KBM-7 (cell line): Measurements from ENCODE around the gene ARHGEF26.

Experiments
- DNase-seq: peaks from one replicate; pipeline ENCODE4 v3.0.0-alpha.2; 2015
- in situ Hi-C: fragments of 300-500 bp; cut with MboI; formaldehyde crosslinking; loops from 2 replicates; pipeline ENCODE4 v1.14.3; 2020; ENCODE audit warnings: low sequenced_read_pairs, low pct_unique_long_range_greater_than_20kb, mixed read lengths

ARHGEF26 gene

GRCh38 chr3:154112146-154112852 lies 8.9 kb upstream of the ARHGEF26 start:
- DNase-seq = no peak
- in situ Hi-C loops = no loop called here

- DNase-seq = no peak
- in situ Hi-C loops = no loop called here
These were observed 7.6 kb upstream of the ARHGEF26 start for GRCh38 chr3:154113609-154114008.

DNA sequence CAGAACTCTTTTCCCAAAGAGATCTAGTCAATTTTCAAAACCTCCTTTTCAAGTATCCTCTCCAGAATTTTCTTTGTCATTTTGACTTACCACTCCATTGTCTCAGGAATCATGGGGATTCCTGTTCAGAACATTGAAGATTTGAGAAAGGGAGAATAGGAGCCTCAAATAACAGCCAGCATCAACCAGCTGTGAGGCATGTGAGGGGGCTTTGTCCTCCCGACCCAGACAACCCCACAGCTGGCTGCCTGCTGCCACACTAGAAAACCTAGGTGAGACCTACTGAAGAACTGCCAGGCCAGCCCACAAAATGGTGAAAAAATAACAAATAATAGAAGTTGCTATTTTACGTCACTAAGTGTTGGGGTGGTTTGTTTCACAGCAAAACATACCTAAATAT lies 5.9 kb upstream of the ARHGEF26 start:
- in situ Hi-C loops = no loop called here
- no peak for DNase-seq

- in situ Hi-C loops = no loop called here
- DNase-seq = no peak
These were observed 1.2 kb upstream of the ARHGEF26 start for GRCh38 chr3:154119951-154120350.

DNA sequence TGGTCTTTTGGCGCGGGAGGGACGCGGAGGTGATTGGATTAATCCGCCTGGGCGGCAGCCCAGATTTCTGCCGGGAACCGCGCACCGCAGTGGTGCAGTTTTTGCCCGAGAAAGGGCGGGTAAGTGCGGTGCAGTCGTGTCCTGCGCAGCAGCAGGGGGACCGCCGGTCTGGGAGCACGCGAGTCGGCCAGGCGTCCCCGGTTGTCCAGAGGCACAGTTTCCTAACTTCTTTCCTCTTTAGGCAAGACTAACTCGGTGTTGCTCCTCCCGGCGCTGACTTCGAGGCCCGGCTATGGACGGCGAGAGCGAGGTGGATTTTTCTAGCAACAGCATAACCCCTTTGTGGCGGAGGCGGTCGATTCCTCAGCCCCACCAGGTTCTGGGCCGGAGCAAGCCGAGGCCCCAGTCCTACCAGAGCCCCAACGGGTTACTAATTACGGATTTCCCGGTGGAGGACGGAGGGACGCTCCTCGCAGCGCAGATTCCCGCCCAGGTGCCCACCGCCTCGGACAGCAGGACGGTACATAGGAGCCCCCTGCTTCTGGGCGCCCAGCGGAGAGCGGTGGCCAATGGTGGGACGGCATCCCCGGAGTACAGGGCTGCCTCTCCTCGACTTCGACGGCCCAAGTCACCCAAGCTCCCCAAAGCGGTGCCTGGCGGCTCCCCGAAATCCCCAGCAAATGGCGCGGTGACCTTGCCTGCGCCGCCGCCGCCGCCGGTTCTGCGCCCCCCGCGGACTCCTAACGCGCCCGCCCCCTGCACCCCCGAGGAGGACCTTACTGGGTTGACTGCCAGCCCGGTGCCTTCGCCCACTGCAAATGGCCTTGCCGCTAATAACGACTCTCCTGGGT lies 736 bp downstream of the ARHGEF26 start:
- in situ Hi-C loops = no loop called here
- peak; percentile 64 for DNase-seq

DNA sequence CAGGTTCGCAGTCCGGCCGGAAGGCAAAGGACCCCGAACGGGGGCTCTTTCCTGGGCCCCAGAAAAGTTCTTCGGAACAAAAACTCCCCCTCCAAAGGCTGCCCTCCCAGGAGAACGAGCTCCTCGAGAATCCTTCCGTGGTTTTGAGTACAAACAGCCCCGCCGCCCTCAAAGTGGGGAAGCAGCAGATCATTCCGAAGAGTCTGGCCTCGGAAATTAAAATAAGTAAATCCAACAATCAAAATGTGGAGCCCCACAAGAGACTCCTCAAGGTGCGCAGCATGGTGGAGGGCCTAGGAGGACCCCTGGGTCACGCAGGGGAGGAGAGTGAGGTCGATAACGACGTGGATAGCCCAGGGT lies 1.3 kb downstream of the ARHGEF26 start:
- DNase-seq = no peak
- in situ Hi-C loops = no loop called here

DNA sequence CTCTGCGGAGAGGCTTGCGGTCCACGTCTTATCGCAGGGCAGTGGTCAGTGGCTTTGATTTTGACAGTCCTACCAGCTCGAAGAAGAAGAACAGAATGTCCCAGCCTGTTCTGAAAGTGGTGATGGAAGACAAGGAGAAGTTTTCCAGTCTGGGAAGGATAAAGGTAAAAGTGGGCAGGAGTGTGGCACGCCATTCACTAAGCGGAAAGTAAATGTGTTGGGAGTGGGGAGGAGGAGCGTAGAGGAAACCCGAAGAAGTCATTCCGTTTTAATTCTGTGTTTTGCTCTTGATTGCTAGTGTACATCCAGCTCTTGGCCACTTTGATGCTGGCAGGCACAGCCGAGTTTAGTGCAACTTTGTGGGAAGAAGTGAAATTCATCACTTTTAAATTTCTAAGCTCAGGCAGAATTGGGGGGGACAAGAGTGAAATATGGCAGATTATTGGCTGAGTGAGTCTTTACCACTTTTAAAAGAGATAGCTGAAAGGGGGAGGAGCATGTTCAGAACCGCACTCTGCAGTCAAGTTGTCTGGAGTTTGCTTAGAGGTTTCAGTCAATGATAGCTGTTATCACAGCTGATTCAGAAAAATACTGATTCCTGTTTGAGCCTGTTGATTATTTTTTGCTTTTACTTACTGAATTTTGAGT lies 1.8 kb downstream of the ARHGEF26 start:
- in situ Hi-C loops = no loop called here
- DNase-seq = peak; percentile 44

DNA sequence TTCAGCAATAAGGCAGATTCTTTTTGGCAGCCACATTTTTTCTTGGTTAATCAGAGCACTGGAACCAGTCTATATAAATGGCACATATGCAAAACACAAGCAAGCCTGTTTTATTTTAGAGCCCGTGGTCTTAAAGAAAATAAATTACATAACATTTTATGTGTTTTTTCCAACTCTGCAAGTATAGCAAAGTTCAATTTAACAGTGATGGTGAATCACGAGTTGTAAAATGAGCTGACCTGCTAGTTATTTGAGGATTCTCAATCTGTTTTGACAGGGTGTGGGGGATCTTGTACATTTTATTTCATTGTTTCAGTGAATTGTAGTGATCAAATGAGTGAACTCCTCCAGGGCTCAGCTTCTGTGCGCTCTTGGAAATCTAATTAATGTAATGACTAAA lies 2.7 kb downstream of the ARHGEF26 start:
- in situ Hi-C loops = no loop called here
- DNase-seq = no peak

- in situ Hi-C loops = no loop called here
- DNase-seq = no peak
These were observed 4.3 kb downstream of the ARHGEF26 start for GRCh38 chr3:154125378-154126030.

GRCh38 chr3:154126651-154127050 lies 5.5 kb downstream of the ARHGEF26 start:
- DNase-seq = no peak
- in situ Hi-C loops = no loop called here

GRCh38 chr3:154129625-154130024 lies 8.4 kb downstream of the ARHGEF26 start:
- no peak for DNase-seq
- in situ Hi-C loops = no loop called here

DNA sequence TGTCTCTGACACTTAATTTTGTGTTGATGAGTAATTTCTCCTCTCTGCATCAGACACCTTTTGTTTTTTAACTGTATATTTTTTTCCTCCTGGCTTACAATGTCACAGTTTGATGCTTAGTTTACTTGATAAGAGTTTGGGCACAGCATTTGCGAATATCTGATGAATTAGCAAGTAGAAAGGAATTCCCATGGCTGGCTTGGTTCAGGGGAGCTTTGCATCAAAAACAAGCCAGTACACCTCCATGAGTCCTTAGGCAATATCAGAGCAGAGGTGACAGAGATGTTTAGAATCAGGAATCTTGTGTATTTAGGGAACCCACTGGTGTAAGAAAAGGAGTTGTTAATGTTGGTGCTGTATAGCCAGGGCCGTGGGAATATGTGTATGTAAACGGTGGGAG lies 9.3 kb downstream of the ARHGEF26 start:
- no peak for DNase-seq
- in situ Hi-C loops = no loop called here

- in situ Hi-C loops = no loop called here
- no peak for DNase-seq
These were observed 10.6 kb downstream of the ARHGEF26 start for GRCh38 chr3:154131830-154132229.

DNA sequence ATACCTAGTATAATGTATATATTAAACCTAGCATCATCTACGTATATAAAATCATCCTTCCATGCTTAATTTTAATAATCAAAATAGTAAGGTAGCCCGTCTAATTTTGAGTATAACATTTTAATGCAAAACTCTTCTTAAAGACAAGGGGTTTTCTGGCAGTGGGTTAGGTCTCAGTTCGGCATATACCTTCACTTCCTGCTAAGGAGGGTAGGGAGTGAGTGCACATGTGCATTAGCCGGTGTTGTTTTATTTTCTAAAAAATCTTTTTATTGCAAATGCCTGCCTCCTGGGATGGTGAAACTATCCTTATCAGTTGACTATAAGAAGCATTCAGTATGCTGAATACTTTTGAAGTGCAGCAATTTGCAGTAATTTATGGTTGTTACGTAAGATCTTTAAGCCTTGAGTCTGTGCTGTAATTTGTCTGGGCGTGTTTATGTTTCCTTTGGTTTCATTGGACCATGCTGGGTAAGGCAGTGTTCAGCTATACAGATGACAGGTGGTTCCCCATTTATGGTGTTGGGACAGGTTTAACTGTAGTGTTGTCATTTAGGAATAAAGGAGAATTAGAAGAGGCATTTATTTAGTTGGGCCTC lies 11.7 kb downstream of the ARHGEF26 start:
- peak; percentile 21 for DNase-seq
- in situ Hi-C loops = no loop called here

DNA sequence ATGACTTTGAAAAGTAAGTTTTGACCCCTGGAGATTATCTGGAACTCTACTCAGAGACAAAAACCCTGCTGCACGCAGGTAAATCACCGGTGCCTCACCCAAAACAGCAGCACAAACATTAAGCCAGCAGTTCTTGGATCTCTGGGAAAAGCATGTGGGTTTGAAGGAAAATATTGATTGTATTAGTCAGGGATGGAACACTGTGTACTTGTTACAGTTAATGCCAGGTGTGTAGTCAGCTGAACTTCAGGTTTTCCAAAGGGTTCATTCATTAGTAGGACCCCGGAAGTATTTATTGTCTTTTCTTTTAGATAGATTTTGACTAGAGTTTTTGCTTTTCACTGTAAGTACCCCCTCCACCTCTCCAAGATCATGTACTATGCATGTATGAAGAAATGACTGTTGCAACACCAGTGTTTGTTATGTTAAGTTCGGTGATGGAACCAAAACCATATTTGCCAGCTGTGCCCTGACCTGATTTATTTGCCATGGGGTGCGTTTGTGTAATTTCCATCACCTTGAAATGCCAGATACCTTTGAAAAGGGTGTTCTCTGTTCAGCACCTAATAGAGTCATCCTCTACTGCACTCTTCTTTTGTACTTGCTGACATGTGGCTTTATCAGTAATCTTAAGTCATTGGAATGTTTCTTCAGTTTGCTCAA lies 14.5 kb downstream of the ARHGEF26 start:
- DNase-seq = no peak
- in situ Hi-C loops = no loop called here

- DNase-seq = no peak
- in situ Hi-C loops = no loop called here
These were observed 15.8 kb downstream of the ARHGEF26 start for GRCh38 chr3:154137036-154137435.

DNA sequence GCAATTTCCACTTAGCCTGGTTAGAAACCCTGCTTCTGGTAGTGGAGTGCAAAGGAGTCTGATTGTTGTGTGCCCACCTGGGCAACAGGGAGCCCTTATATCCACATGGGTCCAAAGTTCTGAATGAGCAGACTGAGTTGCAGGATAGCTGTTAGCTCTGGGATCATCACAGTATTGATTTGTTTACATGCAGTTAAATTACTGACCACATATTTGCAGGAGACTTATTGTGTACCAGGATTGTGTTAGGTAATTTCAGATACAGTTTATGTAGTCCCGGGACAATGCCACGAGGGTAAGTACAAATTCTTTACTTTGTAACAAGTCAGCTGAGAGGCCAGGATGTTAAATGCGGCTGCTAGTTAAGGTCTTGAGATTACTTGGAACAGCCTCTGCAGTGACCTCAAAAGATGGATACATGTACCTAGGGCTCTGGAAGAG lies 18.8 kb downstream of the ARHGEF26 start:
- in situ Hi-C loops = no loop called here
- DNase-seq = no peak

DNA sequence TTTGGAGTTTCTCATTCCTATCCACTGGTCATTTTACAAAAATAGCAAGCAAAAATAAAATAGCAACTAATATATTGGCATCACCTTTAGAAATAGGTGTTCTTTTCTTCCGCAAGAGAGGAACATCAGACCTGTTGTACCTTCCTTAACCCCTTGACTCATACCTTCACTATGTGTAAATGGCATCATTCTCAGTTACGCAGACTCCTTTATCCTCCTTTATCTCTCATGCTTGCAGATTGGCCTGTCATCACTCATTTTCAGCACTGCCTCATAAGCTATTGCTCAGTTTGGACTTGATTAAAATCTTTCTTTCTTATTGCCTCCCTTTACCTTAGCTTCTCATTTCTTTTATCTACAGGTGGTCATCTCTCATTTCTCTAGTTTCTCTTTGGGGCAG lies 21.4 kb downstream of the ARHGEF26 start:
- DNase-seq = no peak
- in situ Hi-C loops = no loop called here

- DNase-seq = no peak
- in situ Hi-C loops = no loop called here
These were observed 22.7 kb downstream of the ARHGEF26 start for GRCh38 chr3:154143873-154144272.
